ENCODE results near the gene VNN1. TPM values are rescaled to one million over a fixed set of nuclear protein-coding genes. Genes with fewer than 3 reads are reported as not detected.
"Not testable (repeated sequence)": the region's sequence is repeated elsewhere in the genome, so short reads cannot be mapped to it uniquely, and the experiment has no call there.

VNN1 gene
- total and polyA plus RNA-seq, 8 donors: 0.25 to 10.0 (median 0.49) TPM

GRCh38 chr6:132715204-132715603, 1.3 kb upstream of the VNN1 start:
- H3K36me3 ChIP-seq: no peaks in the 10 kb centered on the region
- no peaks in the 10 kb centered on the region for H3K9me3 ChIP-seq
- peak; percentile 51 for ATAC-seq
- no peak overlapping the region for H3K4me3 ChIP-seq
- peaks cover 0 to 24% of the 10 kb centered on the region in 2 donors for H3K4me1 ChIP-seq
- intact Hi-C loops (cut with DNase I): no loop called here
- H3K27ac ChIP-seq: no peak overlapping the region
- peak in 1 of 2 donors; percentile 12 for TF ChIP-seq CTCF (IDR thresholded peaks at IDR 0.05)
- no peak for DNase-seq
- no peaks in the 10 kb centered on the region for H3K27me3 ChIP-seq

- no peak for ATAC-seq
- H3K4me1 ChIP-seq: peaks cover 0 to 24% of the 10 kb centered on the region in 2 donors
- H3K27ac ChIP-seq: peak overlapping the region; percentile 34 to 96
- TF ChIP-seq CTCF (IDR thresholded peaks at IDR 0.05): no peak
- H3K4me3 ChIP-seq: no peak overlapping the region
- H3K9me3 ChIP-seq: no peaks in the 10 kb centered on the region
- intact Hi-C loops (cut with DNase I): no loop called here
- DNase-seq: no peak
- no peaks in the 10 kb centered on the region for H3K36me3 ChIP-seq
- H3K27me3 ChIP-seq: no peaks in the 10 kb centered on the region
Measured at GRCh38 chr6:132714160-132714559, 305 bp upstream of the VNN1 start.

GRCh38 chr6:132712366-132712765, 1.5 kb downstream of the VNN1 start:
- no peak overlapping the region for H3K27ac ChIP-seq
- TF ChIP-seq CTCF (IDR thresholded peaks at IDR 0.05): no peak
- no peaks in the 10 kb centered on the region for H3K9me3 ChIP-seq
- ATAC-seq (no peak), DNase-seq (no peak)
- no peaks in the 10 kb centered on the region for H3K27me3 ChIP-seq
- peak overlapping the region in 1 of 2 donors; percentile 18 for H3K4me3 ChIP-seq
- H3K4me1 ChIP-seq: peaks cover 0 to 32% of the 10 kb centered on the region in 2 donors
- H3K36me3 ChIP-seq: no peaks in the 10 kb centered on the region
- intact Hi-C loops (cut with DNase I): no loop called here

- peaks cover 0 to 19% of the 10 kb centered on the region in 2 donors for H3K4me1 ChIP-seq
- TF ChIP-seq CTCF (IDR thresholded peaks at IDR 0.05): no peak
- H3K27me3 ChIP-seq: no peaks in the 10 kb centered on the region
- H3K36me3 ChIP-seq: no peaks in the 10 kb centered on the region
- ATAC-seq (no peak), DNase-seq (no peak)
- intact Hi-C loops (cut with DNase I): no loop called here
- H3K4me3 ChIP-seq: no peak overlapping the region
- H3K27ac ChIP-seq: no peak overlapping the region
- H3K9me3 ChIP-seq: peaks cover 0 to 11% of the 10 kb centered on the region in 2 donors
Measured at GRCh38 chr6:132708771-132709170, 5.1 kb downstream of the VNN1 start.

GRCh38 chr6:132708002-132708401, 5.9 kb downstream of the VNN1 start:
- Histone ChIP-seq H3K4me3 (no peak overlapping the region), H3K27me3 (no peaks in the 10 kb centered on the region), H3K36me3 (no peaks in the 10 kb centered on the region), H3K9me3 (peaks cover 0 to 11% of the 10 kb centered on the region in 2 donors), H3K27ac (no peak overlapping the region), H3K4me1 (peaks cover 0 to 16% of the 10 kb centered on the region in 2 donors)
- no peak for DNase-seq
- TF ChIP-seq CTCF (IDR thresholded peaks at IDR 0.05): no peak
- intact Hi-C loops (cut with DNase I): no loop called here
- ATAC-seq: no peak

GRCh38 chr6:132706756-132707155, 7.1 kb downstream of the VNN1 start:
- H3K27me3 ChIP-seq; intact Hi-C loops (cut with DNase I); DNase-seq; ATAC-seq; H3K27ac ChIP-seq; H3K36me3 ChIP-seq; H3K4me1 ChIP-seq; H3K4me3 ChIP-seq: not testable (repeated sequence)
- peaks cover 0 to 11% of the 10 kb centered on the region in 2 donors for H3K9me3 ChIP-seq

Measured in left lung (tissue), 10 donors.